SK-N-SH treated with all-trans-retinoic acid at 6 μM for 48 hours (cell line): Measurements from ENCODE around the gene DPYD.

Experiments
- ATAC-seq: fragments of 200-7000 bp; cut with Tn5 transposase; 3 replicates; pipeline ENCODE4 v1.9.1; 2020; ENCODE audit warnings: mild to moderate bottlenecking, moderate library complexity
- ARNTL ChIP-seq: fragments of 450-650 bp; formaldehyde crosslinking; IDR thresholded peaks from 2 replicates; pipeline ENCODE4 v1.5.0; 2020; ENCODE audit warnings: low read depth, mild to moderate bottlenecking, moderate library complexity, borderline replicate concordance
- CREB5 ChIP-seq: fragments of 250-450 bp; sonication (Bioruptor Pico); IDR thresholded peaks from 2 replicates; pipeline ENCODE4 v1.5.1; 2020; ENCODE audit warnings: low read depth, mild to moderate bottlenecking, moderate library complexity
- CSDC2 ChIP-seq: fragments of 250-450 bp; sonication (Bioruptor Pico); IDR thresholded peaks from 2 replicates; pipeline ENCODE4 v1.5.0; 2020; ENCODE audit warnings: mild to moderate bottlenecking, moderate library complexity
- ESRRG ChIP-seq: fragments of 250-450 bp; sonication (Bioruptor Pico); IDR thresholded peaks from 2 replicates; pipeline ENCODE4 v1.6.1; 2021; ENCODE audit warnings: mild to moderate bottlenecking
- OSR1 ChIP-seq: fragments of 250-450 bp; sonication (Bioruptor Pico); IDR thresholded peaks from 2 replicates; pipeline ENCODE4 v1.8.0; 2022; ENCODE audit warnings: moderate library complexity, mild to moderate bottlenecking, inconsistent platforms
- PATZ1 ChIP-seq: fragments of 250-450 bp; sonication (Bioruptor Pico); IDR thresholded peaks from 2 replicates; pipeline ENCODE4 v1.8.0; 2020; ENCODE audit warnings: mild to moderate bottlenecking, moderate library complexity, borderline replicate concordance
- PPARA ChIP-seq: fragments of 250-450 bp; sonication (Bioruptor Pico); IDR thresholded peaks from 2 replicates; pipeline ENCODE4 v1.5.0; 2020; ENCODE audit warnings: mild to moderate bottlenecking, borderline replicate concordance
- RARB ChIP-seq: fragments of 250-450 bp; sonication (Bioruptor Pico); IDR thresholded peaks from 2 replicates; pipeline ENCODE4 v1.8.0; 2021; ENCODE audit warnings: mild to moderate bottlenecking, moderate library complexity
- SNAI2 ChIP-seq: fragments of 250-450 bp; sonication (Bioruptor Pico); IDR thresholded peaks from 2 replicates; pipeline ENCODE4 v1.5.0; 2020; ENCODE audit warnings: mild to moderate bottlenecking, moderate library complexity
- TCF4 ChIP-seq: fragments of 250-450 bp; sonication (Bioruptor Pico); IDR thresholded peaks from 2 replicates; pipeline ENCODE4 v1.8.0; 2021; ENCODE audit warnings: mild to moderate bottlenecking, moderate library complexity, borderline replicate concordance
- TSHZ2 ChIP-seq: fragments of 250-450 bp; sonication (Bioruptor Pico); IDR thresholded peaks from 2 replicates; pipeline ENCODE4 v1.5.0; 2020; ENCODE audit warnings: mild to moderate bottlenecking, moderate library complexity
- ZC3H10 ChIP-seq: fragments of 250-450 bp; sonication (Bioruptor Pico); IDR thresholded peaks from 2 replicates; pipeline ENCODE4 v1.5.1; 2021; ENCODE audit warnings: mild to moderate bottlenecking, moderate library complexity
- ZFP3 ChIP-seq: fragments of 250-450 bp; sonication (Bioruptor Pico); IDR thresholded peaks from 2 replicates; pipeline ENCODE4 v1.5.0; 2020; ENCODE audit warnings: mild to moderate bottlenecking, moderate library complexity
- ZFP30 ChIP-seq: fragments of 450-650 bp; formaldehyde crosslinking; IDR thresholded peaks from 2 replicates; pipeline ENCODE4 v1.5.0; 2022; ENCODE audit warnings: mild to moderate bottlenecking, moderate library complexity
- ZNF70 ChIP-seq: fragments of 450-650 bp; formaldehyde crosslinking; IDR thresholded peaks from 2 replicates; pipeline ENCODE4 v1.5.0; 2020; ENCODE audit warnings: mild to moderate bottlenecking, moderate library complexity
- TF ChIP-seq, protein P1 (sequence below): fragments of 250-450 bp; sonication (Bioruptor Pico); IDR thresholded peaks from 2 replicates; pipeline ENCODE4 v1.8.0; 2021; ENCODE audit warnings: low read depth, mild to moderate bottlenecking, moderate library complexity, borderline replicate concordance
- TF ChIP-seq, protein P2 (sequence below): fragments of 250-450 bp; sonication (Bioruptor Pico); IDR thresholded peaks from 2 replicates; pipeline ENCODE4 v1.5.1; 2021; ENCODE audit warnings: mild to moderate bottlenecking, moderate library complexity

The DPYD gene

DNA sequence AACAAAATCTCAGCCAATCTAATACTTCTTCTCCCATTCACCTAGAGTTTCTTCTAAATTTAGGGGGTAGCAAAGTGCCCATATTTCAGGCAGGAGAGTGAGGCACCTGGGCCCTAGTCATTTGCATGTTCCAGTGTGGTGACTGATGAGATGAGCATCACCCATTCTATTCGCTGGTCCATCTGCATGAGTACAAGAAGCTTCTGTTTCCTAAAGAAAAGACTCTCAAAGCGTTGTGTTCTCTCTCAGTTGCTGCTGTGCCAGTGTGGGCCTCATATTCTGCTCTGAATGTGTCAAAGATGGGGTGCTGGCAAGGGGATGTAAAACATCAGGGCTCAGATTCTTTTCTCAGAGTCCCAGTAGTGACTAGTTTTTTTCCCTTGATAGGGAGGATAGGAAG, 16.1 kb upstream of the DPYD start (continued):
- TF ChIP-seq, protein P1, sequence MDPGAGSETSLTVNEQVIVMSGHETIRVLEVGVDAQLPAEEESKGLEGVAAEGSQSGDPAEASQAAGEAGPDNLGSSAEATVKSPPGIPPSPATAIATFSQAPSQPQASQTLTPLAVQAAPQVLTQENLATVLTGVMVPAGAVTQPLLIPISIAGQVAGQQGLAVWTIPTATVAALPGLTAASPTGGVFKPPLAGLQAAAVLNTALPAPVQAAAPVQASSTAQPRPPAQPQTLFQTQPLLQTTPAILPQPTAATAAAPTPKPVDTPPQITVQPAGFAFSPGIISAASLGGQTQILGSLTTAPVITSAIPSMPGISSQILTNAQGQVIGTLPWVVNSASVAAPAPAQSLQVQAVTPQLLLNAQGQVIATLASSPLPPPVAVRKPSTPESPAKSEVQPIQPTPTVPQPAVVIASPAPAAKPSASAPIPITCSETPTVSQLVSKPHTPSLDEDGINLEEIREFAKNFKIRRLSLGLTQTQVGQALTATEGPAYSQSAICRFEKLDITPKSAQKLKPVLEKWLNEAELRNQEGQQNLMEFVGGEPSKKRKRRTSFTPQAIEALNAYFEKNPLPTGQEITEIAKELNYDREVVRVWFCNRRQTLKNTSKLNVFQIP (CRISPR knock-in tag) = no peak
- TF ChIP-seq, protein P2, sequence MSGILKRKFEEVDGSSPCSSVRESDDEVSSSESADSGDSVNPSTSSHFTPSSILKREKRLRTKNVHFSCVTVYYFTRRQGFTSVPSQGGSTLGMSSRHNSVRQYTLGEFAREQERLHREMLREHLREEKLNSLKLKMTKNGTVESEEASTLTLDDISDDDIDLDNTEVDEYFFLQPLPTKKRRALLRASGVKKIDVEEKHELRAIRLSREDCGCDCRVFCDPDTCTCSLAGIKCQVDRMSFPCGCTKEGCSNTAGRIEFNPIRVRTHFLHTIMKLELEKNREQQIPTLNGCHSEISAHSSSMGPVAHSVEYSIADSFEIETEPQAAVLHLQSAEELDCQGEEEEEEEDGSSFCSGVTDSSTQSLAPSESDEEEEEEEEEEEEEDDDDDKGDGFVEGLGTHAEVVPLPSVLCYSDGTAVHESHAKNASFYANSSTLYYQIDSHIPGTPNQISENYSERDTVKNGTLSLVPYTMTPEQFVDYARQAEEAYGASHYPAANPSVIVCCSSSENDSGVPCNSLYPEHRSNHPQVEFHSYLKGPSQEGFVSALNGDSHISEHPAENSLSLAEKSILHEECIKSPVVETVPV = no peak
- TF ChIP-seq TCF4 (CRISPR knock-in tag) (no peak), ARNTL (no peak), ZC3H10 (no peak), TSHZ2 (CRISPR knock-in tag) (no peak)

DNA sequence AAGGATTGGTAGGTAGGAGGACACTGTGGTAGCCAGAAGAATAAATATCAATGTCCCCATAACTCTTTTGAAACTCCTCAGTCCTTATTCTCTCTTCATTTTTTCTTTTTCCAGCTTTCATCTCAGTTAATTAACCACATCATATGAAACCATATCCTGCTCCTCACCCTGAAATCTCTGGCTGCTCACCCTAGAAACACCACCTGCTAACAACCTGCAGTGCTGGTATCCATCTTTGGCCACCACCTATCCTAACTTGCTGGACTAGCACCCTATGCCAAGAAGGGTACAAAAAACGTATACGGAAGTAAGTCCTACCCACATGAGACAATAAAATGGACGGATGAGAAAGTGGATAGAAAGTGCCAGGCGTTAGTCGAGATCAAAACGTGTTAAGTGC, 13.7 kb upstream of the DPYD start:
- ATAC-seq = no peak
- no peak for TF ChIP-seq ZFP3 (CRISPR knock-in tag)
- TF ChIP-seq, protein P2 = no peak
- no peak for TF ChIP-seq CSDC2
- no peak for TF ChIP-seq PATZ1 (CRISPR knock-in tag)
- TF ChIP-seq ZC3H10 = no peak
- no peak for TF ChIP-seq ZFP30
- no peak for TF ChIP-seq OSR1 (CRISPR knock-in tag)
- TF ChIP-seq CREB5 (CRISPR knock-in tag) = no peak
- no peak for TF ChIP-seq SNAI2

- no peak for ATAC-seq
- TF ChIP-seq TCF4 (CRISPR knock-in tag) (no peak), PPARA (CRISPR knock-in tag) (no peak), ESRRG (CRISPR knock-in tag) (no peak), ARNTL (no peak), RARB (no peak), TSHZ2 (CRISPR knock-in tag) (no peak), ZC3H10 (no peak), ZNF70 (CRISPR knock-in tag) (no peak)
- TF ChIP-seq, protein P1 (CRISPR knock-in tag) = no peak
- TF ChIP-seq, protein P2 = no peak
These were observed 9.3 kb upstream of the DPYD start for GRCh38 chr1:97929874-97930851.
